Stimulated activated naive CD8-positive, alpha-beta T cell treated with anti-CD3 and anti-CD28 coated beads, Interleukin-15, Interleukin-2, amounts not matched to agents 100 ng/mL and 50 ng/mL, for 24 hours (primary cell): Measurements from ENCODE around the gene BAHCC1.

Source experiments
- H3K27ac Mint-ChIP-seq: one replicate; pipeline ENCODE4 v1.8.0; 2021; ENCODE audit warnings: mild to moderate bottlenecking, mixed read lengths
- H3K27me3 Mint-ChIP-seq: one replicate; pipeline ENCODE4 v1.8.0; 2021; ENCODE audit warnings: mixed read lengths
- H3K36me3 Mint-ChIP-seq: one replicate; pipeline ENCODE4 v1.8.0; 2021; ENCODE audit warnings: low read depth, mixed read lengths
- H3K4me1 Mint-ChIP-seq: one replicate; pipeline ENCODE4 v1.8.0; 2021; ENCODE audit warnings: low read depth, mixed read lengths
- H3K4me3 Mint-ChIP-seq: one replicate; pipeline ENCODE4 v1.8.0; 2021; ENCODE audit warnings: mild to moderate bottlenecking, mixed read lengths
- H3K9me3 Mint-ChIP-seq: one replicate; pipeline ENCODE4 v1.8.0; 2021; ENCODE audit warnings: mixed read lengths

Gene BAHCC1

DNA sequence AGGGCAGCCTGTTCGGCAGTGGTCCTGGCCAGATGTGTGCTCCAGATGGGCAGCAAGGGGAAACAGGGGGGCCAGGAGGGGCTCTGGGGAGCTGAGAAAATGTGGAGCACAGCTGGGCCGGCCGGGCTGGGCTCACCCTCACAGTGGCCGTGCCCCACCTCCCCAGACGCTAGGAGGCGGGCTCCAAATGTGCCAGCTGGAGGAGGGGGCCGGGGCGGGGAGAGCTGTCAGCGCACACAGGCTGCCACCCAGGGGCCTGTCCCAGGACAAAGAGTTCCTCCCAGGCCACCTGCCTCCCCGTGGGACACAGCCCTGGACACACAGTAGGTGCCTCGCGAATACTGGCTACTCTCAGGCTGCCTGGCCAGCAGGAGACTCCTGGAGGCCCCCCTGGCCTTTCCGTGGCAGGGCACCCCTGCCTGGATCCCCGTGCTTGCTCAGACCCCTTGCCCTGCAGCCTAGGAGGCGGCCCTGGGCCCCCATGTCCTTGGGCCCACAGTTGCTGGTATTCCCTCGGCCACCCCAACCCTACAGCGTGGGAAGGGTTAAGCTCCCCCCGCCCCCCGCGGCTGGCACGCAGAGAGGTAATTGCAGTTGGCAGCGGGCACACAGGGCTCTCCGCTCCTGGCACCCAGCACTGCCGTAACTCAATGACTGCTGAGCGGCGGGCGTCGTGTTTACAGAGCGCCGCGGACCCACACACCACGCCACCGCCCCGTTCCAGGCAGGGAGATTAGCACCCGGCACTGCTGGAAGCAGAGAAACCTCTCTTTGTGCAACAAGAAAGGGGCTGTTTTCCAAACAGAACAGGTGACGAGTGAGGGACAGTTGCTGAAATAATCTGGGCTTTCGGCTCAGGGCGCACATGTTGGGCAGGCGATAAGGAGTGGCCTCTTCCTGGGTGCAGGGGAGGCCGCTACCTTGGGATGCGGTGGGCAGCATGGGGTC lies 32.2 kb downstream of the BAHCC1 start:
- Mint-ChIP-seq H3K9me3 (no peaks in the 10 kb centered on the region), H3K4me3 (no peak overlapping the region), H3K4me1 (peaks cover 4% of the 10 kb centered on the region), H3K36me3 (no peaks in the 10 kb centered on the region), H3K27me3 (peaks cover 14% of the 10 kb centered on the region), H3K27ac (no peak overlapping the region)

DNA sequence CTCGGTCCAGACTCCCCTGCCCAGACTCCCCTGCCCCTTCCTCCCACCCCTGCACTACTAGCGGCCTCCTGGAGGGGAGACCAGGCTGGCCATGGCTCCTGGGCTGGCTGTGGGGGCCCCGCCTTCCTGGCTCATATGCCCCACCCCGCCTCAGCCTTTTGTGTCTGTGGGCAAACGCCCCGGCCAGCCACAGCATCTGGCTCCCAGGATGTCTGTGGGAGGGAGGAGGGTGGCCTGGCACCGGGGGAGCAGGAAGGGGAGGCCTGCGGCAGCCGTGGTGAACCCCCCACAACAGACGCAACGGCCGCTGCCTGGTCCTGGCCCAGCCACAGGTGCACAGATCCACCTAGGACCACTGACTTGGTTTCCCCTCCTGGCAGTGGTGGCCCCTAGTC lies 32.9 kb downstream of the BAHCC1 start:
- Mint-ChIP-seq H3K27me3 (peaks cover 14% of the 10 kb centered on the region), H3K4me3 (no peak overlapping the region), H3K36me3 (no peaks in the 10 kb centered on the region), H3K27ac (no peak overlapping the region), H3K4me1 (peaks cover 4% of the 10 kb centered on the region), H3K9me3 (no peaks in the 10 kb centered on the region)

DNA sequence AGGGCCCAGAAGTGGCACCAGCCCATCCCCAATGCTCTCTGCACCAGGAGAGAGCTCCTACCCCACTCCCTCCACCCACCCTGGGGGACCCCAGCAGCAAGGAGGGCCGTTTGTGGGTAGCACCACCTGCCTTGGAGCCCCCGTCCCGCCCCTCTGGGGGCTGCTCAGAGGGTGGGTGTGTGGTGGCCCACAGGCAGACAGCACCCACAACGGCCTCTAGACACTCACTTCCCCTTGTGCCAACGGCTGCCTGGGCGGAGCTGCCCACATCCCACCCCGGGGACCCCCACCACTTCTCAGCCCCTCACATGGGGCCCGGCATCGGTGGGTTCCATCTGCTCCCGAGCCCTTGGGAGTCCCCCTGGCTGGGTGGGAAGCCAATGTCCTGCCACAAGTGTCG lies 33.3 kb downstream of the BAHCC1 start:
- no peak overlapping the region for H3K27ac Mint-ChIP-seq
- no peak overlapping the region for H3K4me3 Mint-ChIP-seq
- peaks cover 14% of the 10 kb centered on the region for H3K27me3 Mint-ChIP-seq
- no peaks in the 10 kb centered on the region for H3K9me3 Mint-ChIP-seq
- no peaks in the 10 kb centered on the region for H3K36me3 Mint-ChIP-seq
- H3K4me1 Mint-ChIP-seq: peaks cover 4% of the 10 kb centered on the region

DNA sequence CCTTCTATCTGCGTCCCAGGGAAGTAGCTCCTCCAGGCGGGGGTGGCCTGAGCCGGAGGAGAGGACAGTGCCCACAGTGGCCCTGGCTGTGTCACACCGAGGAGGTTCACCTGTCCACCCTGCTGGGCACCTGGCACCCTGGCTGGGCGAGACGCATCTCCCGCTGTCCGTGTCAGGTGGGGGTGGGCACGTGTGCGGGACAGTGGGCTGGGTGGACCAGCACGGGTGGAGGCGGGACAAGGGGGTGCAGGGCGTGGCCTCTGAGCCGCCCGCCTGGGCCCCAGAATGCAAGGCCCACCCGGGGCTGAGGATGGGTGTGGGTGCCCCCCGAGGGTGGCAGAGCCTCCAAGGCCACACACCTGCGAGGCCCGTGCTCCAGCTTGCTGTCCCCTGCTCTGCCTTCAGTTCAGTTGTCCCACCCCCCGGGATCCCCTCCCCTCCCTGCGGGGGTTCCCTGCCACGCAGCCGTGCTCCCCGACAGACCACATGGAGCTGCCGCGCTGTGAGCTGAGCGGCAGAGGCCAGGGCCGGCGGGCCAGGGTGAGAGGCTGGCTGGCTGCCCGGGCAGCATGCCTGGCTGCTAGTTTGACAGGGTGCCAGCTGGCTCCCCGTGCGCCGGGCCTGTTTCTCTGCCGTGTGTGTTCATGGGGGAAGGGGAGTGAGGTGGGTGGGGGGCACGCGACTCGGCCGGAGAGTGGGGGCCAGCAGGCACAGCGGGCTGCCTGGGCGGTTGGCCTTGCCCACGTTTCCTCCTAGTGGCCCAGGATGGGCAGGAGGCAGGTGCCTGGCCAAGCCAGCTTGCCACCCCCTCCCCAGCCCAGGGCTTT lies 33.9 kb downstream of the BAHCC1 start:
- H3K9me3 Mint-ChIP-seq: no peaks in the 10 kb centered on the region

DNA sequence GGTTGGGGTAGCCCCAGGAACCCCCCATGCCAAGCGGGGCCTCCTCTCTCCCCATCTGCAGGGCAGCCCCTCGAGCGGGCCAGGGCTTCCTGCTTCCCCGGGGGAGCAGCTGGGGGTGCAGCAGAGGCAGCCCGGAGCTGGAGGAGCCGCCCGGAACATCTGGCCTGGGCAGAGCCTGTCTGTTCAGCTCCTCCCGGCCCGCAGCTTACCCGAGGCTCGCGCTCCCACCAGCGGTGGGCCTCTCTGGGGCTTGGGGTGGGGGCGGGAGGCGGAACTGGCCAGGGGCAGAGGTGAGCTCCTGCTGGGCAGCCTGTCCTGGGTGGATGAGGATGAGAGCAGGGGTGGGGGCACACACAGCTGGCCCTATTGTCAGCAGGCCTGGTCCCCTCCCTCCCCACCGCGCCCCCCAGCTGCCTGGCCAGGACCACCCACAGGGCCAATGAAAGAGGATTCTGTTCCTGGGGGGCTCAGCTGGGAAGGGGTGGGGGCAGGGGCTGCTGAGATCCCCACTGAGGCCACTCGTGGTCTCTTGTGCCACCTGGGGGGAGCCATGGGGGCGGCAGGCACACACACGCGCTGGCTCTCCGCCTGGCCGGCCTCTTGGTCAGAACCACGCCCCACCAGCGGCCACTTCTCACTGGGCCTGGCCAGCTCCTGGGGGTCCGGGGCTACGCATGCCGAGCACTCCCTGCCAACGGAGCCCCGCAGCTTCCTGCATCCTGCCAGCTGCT lies 34.7 kb downstream of the BAHCC1 start:
- Mint-ChIP-seq H3K4me3 (no peak overlapping the region), H3K4me1 (peaks cover 4% of the 10 kb centered on the region), H3K36me3 (no peaks in the 10 kb centered on the region), H3K27me3 (peaks cover 14% of the 10 kb centered on the region), H3K27ac (no peak overlapping the region), H3K9me3 (no peaks in the 10 kb centered on the region)

More for the DNA sequence above, 33.9 kb downstream of the BAHCC1 start:
- H3K27ac Mint-ChIP-seq: no peak overlapping the region
- no peak overlapping the region for H3K4me3 Mint-ChIP-seq
- peaks cover 14% of the 10 kb centered on the region for H3K27me3 Mint-ChIP-seq
- H3K4me1 Mint-ChIP-seq: peaks cover 4% of the 10 kb centered on the region
- H3K36me3 Mint-ChIP-seq: no peaks in the 10 kb centered on the region

DNA sequence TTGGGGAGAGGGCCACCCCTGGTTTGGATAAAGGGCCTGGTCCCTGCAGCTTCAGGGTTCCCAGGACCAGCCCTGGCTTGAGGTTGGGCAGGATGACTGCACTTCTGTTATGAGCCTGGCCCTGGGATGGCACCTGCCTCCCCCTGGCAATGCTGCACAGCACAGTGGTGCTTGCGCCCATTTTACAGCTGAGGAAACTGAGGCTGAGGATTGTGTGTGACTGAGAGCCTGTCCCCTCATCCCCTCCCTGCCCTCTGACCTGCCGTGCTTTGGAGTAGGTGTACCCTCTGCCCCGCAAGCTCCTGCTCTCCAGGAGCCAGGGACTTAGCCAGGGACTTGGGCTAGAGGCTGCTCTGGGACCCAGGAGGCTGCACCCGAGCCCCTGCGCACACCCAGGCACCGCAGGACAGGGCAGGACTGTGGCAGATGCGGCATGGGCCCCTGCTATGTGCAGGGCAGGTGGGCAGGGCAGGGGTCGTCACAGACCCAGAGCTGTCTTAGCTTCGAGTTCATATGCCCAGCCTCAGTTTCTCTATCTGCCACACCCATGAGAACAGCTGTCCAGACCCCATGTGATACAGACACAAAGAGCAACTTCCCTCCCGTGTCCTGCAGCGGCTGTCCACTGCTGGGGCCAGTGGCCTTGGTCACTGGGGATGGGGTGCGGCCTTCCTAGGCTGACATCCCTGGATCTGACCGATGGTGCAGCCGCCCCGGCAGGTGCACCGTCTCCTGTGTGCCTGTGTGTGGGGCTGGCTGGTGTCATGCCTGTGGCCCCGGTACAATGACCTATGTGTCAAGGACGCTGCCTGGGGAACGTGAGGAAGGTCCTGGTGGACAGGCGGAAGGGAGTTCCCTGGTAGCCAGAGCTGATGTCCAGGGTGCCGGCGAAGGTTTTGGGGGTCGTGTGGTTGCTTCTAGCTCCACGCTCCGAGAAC lies 36.6 kb downstream of the BAHCC1 start:
- H3K9me3 Mint-ChIP-seq: no peaks in the 10 kb centered on the region
- H3K27me3 Mint-ChIP-seq: peaks cover 14% of the 10 kb centered on the region
- peaks cover 4% of the 10 kb centered on the region for H3K4me1 Mint-ChIP-seq
- no peak overlapping the region for H3K4me3 Mint-ChIP-seq
- H3K27ac Mint-ChIP-seq: no peak overlapping the region
- H3K36me3 Mint-ChIP-seq: no peaks in the 10 kb centered on the region

DNA sequence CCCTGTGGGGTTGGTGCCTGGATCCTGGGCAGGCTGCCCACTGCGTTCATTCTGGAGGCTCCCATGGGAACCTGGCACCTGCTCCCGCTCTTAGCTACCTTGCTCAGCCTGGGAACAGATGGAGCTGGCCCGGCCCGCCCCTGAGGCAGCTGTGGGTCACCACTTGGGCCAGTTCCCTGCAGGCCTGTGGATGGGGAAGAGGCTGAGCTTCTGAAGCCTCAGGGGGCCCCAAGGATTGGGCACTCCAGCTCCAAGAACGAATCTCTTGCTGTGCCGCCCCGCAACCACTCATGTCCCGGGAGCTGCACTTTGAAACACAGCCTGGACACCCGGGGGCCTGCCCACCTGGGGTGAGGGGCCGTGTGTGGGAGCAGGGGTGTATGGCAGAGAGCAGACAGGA lies 37.7 kb downstream of the BAHCC1 start:
- H3K4me3 Mint-ChIP-seq: no peak overlapping the region
- H3K27ac Mint-ChIP-seq: no peak overlapping the region
- peaks cover under 1% of the 10 kb centered on the region for H3K4me1 Mint-ChIP-seq
- H3K27me3 Mint-ChIP-seq: peaks cover 10% of the 10 kb centered on the region
- no peaks in the 10 kb centered on the region for H3K9me3 Mint-ChIP-seq
- no peaks in the 10 kb centered on the region for H3K36me3 Mint-ChIP-seq

DNA sequence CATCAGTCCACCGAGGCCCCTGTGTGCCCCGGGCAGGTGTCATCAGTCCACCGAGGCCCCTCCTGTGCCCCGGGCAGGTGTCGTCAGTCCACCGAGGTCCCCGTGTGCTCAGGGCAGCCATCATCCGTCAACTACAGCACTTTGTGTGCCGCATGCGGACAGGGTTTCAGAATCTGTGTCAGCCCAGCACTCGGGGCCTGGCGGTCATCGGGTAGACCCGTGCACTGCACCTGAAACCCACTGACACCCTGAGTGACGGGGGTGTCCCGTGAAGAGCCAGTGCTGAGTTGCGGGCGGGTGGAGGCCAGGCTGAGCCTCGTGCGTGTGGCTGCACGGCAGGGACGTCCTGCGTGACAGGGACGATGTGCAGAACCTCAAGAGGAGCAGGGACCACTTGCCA lies 38.4 kb downstream of the BAHCC1 start:
- Mint-ChIP-seq H3K36me3 (no peaks in the 10 kb centered on the region), H3K9me3 (no peaks in the 10 kb centered on the region), H3K27ac (no peak overlapping the region), H3K4me1 (no peaks in the 10 kb centered on the region), H3K27me3 (peaks cover 9% of the 10 kb centered on the region), H3K4me3 (no peak overlapping the region)

DNA sequence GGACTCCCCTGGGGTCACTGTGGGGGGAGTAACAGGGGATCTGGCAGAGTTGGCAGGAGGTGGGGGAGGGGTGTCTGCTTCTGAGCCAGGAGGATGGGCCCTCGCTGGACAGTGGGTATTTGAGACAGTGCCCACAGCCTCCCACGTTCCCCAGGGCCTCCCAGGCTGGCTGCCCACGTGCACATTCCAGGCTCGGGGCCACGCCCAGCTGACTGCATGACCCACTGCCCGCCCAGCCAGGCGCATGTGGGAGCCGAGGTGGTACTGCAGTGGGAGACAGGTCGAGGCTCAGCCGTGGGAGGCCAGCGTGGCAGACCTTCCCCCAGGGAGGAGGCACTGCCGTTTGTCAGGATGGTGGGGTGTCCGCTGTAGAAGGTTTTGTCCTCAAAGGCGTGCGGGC lies 38.8 kb downstream of the BAHCC1 start:
- Mint-ChIP-seq H3K9me3 (no peaks in the 10 kb centered on the region), H3K4me1 (no peaks in the 10 kb centered on the region), H3K36me3 (no peaks in the 10 kb centered on the region), H3K27me3 (peaks cover 6% of the 10 kb centered on the region), H3K27ac (no peak overlapping the region), H3K4me3 (no peak overlapping the region)

DNA sequence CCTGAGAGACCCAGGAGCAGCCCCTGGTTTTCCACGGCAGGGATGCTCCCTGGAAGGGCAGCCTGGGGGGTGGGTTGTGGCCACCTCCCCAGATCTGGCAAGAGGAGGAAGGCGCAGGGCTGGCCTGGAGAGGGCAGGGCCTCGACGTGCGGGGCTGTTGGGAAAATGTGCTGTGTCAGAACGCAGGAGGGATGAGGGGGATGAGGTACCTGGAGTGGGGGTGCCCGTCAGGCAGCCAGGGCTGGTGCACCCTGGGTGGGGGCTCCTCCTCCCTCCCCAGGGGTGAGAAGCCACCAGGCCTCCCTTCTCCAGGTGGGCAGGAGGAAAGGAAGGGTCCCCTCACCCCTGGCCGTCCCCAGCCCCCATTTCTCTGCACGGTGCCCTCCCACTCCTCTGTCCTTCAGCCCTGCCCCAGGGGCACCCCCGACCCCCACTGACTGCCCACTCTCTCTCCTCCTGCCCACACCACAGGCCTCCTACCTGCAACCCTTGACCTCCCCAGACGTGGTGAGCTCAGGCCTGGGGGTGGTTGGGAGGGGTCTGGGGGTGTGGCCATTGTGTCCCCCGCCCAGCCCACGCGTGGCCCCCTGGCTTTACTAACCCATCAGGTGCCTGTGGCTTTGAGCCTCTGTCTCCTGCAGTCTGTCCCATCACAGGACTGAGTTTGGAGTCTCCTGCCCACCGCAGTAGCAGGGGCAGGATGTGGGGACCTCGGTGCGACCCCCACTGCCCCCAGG lies 39.6 kb downstream of the BAHCC1 start:
- H3K27me3 Mint-ChIP-seq: peaks cover 6% of the 10 kb centered on the region
- H3K36me3 Mint-ChIP-seq: no peaks in the 10 kb centered on the region
- no peaks in the 10 kb centered on the region for H3K4me1 Mint-ChIP-seq
- no peaks in the 10 kb centered on the region for H3K9me3 Mint-ChIP-seq
- no peak overlapping the region for H3K4me3 Mint-ChIP-seq
- no peak overlapping the region for H3K27ac Mint-ChIP-seq

DNA sequence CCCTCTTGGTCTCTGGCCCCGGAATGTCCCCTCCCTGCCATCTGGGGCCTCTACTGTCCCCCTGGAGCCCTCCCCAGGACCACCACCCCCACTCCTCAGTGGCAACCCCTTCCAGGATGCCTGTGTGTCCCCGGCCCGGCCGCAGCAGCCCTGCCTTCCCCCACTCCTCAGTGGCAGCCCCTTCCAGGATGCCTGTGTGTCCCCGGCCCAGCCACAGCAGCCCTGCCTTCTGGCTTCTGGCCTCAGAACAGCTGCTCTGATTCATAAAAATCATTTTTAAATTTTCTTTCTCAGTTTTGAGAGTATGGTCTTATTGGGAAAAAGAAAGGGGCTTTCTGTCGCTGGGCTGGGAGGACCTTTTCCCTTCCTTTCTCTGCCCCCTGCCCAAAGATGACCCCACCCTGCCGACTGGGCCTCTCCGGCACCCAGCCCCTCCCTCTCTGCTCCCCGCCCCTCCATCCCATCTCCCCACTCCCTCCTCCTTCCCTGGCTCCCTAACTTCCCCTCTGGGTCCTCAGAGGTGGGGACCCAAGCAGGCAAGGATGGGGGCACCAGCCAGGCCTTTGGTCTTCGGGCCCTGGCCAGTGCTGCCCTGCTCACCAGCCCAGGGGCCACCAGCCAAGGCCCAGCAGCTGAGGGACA lies 40.5 kb downstream of the BAHCC1 start:
- no peak overlapping the region for H3K4me3 Mint-ChIP-seq
- H3K27ac Mint-ChIP-seq: no peak overlapping the region
- no peaks in the 10 kb centered on the region for H3K4me1 Mint-ChIP-seq
- peaks cover 3% of the 10 kb centered on the region for H3K27me3 Mint-ChIP-seq
- H3K9me3 Mint-ChIP-seq: no peaks in the 10 kb centered on the region
- no peaks in the 10 kb centered on the region for H3K36me3 Mint-ChIP-seq

DNA sequence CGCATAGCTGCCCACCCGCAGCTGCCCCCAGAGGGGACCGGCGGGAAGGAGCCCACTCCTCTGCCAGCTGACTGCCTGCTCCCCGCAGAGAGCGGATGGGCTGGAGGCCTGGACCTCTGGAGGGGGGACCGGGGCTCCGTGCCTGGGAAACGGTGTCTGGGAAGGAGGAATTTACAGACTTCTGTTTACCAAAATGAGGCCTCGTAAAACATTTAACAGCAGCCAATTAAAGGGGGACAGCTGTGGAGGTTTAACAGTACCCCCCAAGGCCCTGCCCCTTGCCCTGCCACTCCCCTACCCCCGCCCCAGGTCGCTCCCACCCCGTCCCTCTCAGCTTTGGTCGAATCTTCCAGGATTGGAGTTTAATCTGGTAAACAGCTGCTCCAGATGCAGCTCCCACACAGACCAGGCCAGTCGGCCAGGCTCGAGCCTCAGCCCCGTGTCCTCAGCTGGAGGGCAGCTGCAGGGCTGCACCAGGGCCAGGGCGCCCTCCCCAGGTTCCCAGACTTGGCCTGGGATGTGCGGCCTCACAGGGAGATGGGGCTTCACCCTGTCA lies 41.1 kb downstream of the BAHCC1 start:
- Mint-ChIP-seq H3K9me3 (no peaks in the 10 kb centered on the region), H3K27me3 (peaks cover 3% of the 10 kb centered on the region), H3K36me3 (no peaks in the 10 kb centered on the region), H3K4me1 (no peaks in the 10 kb centered on the region), H3K4me3 (no peak overlapping the region), H3K27ac (no peak overlapping the region)

DNA sequence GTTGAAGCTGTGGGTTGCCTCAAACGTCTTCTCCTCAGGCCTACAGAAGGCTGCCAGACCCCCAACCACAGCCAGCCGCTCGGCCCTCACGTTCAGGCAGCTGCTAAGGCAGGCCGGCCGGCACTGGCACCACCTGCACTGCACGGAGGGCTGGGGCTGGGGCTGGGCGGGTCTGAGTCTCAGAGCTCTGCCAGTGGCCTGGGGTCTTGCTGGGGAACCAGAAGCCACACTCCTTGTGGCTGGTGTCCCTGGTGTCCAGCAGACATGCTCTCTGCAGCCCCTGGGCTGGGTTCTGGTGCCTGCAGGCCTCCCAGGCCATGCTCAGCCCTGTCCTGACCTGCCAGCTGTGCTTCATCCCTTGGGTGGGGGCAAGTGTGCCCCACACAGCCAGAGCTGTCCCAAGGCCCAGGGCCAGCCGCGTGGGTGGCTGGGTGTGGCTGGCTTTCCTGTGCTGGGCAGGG lies 42.0 kb downstream of the BAHCC1 start:
- Mint-ChIP-seq H3K27ac (no peak overlapping the region), H3K4me3 (no peak overlapping the region), H3K36me3 (no peaks in the 10 kb centered on the region), H3K9me3 (no peaks in the 10 kb centered on the region), H3K4me1 (no peaks in the 10 kb centered on the region), H3K27me3 (peaks cover under 1% of the 10 kb centered on the region)
